ENCODE data around the gene CD276.
"Not testable (repeated sequence)": the region's sequence is repeated elsewhere in the genome, so short reads cannot be mapped to it uniquely, and the experiment has no call there.

Gene CD276

GRCh38 chr15:73683777-73684580 lies at the start of gene CD276:
TSS of gene CD276 (plus strand) at chr15:73684383. CDS start at chr15:73699640, 15,257 bp downstream.
- TF ChIP-seq CTCF (IDR thresholded peaks at IDR 0.05; ENCODE audit: low read depth, low read length, missing control alignments) = no peak
- no peak for DNase-seq (ENCODE audit: low read depth)
- no peak within 1 kb of the TSS for H3K4me3 ChIP-seq (ENCODE audit: low read depth, low read length)

GRCh38 chr15:73637527-73637926 lies 46.7 kb upstream of the CD276 start:
- H3K4me3 ChIP-seq (ENCODE audit: low read depth, low read length) = no peak overlapping the region
- no peak for DNase-seq (ENCODE audit: low read depth)
- no peak for TF ChIP-seq CTCF (IDR thresholded peaks at IDR 0.05; ENCODE audit: low read depth, low read length, missing control alignments)

GRCh38 chr15:73639464-73639863 lies 44.7 kb upstream of the CD276 start:
- not testable (repeated sequence) for DNase-seq (ENCODE audit: low read depth); H3K4me3 ChIP-seq (ENCODE audit: low read depth, low read length)

- no peak overlapping the region for H3K4me3 ChIP-seq (ENCODE audit: low read depth, low read length)
- TF ChIP-seq CTCF (IDR thresholded peaks at IDR 0.05; ENCODE audit: low read depth, low read length, missing control alignments) = no peak
- DNase-seq (ENCODE audit: low read depth) = no peak
These were observed 36.7 kb upstream of the CD276 start for GRCh38 chr15:73647259-73648013.

GRCh38 chr15:73648014-73648295 lies 36.2 kb upstream of the CD276 start:
- no peak overlapping the region for H3K4me3 ChIP-seq (ENCODE audit: low read depth, low read length)
- TF ChIP-seq CTCF (IDR thresholded peaks at IDR 0.05; ENCODE audit: low read depth, low read length, missing control alignments) = no peak
- DNase-seq (ENCODE audit: low read depth) = no peak

GRCh38 chr15:73650416-73651126 lies 33.6 kb upstream of the CD276 start:
- no peak overlapping the region for H3K4me3 ChIP-seq (ENCODE audit: low read depth, low read length)
- no peak for TF ChIP-seq CTCF (IDR thresholded peaks at IDR 0.05; ENCODE audit: low read depth, low read length, missing control alignments)
- DNase-seq (ENCODE audit: low read depth) = no peak

GRCh38 chr15:73654659-73655058 lies 29.5 kb upstream of the CD276 start:
- TF ChIP-seq CTCF (IDR thresholded peaks at IDR 0.05; ENCODE audit: low read depth, low read length, missing control alignments) = no peak
- no peak overlapping the region for H3K4me3 ChIP-seq (ENCODE audit: low read depth, low read length)
- no peak for DNase-seq (ENCODE audit: low read depth)
